Mesodermal cell (in vitro differentiated cells): ENCODE measurements around the gene CFAP97.
"Not testable (repeated sequence)": the region's sequence is repeated elsewhere in the genome, so short reads cannot be mapped to it uniquely, and the experiment has no call there.

Experiments
- H3K27ac ChIP-seq: 2 replicates; pipeline ENCODE4 v1.7.0; 2013; ENCODE audit warnings: mild to moderate bottlenecking, low read depth, low read length, moderate library complexity; ENCODE audit not compliant: severe bottlenecking
- H3K36me3 ChIP-seq: 2 replicates; pipeline ENCODE4 v1.7.1; 2013; ENCODE audit warnings: mild to moderate bottlenecking, low read length, moderate library complexity; ENCODE audit not compliant: control insufficient read depth, insufficient read depth
- H3K4me1 ChIP-seq: one replicate; pipeline ENCODE4 v1.7.1; 2013; ENCODE audit warnings: mild to moderate bottlenecking, low read length; ENCODE audit not compliant: insufficient read depth, control insufficient read depth, poor library complexity, severe bottlenecking
- H3K4me3 ChIP-seq: 2 replicates; pipeline ENCODE4 v1.7.0; 2013; ENCODE audit warnings: low read length, control low read depth, mild to moderate bottlenecking; ENCODE audit not compliant: insufficient read depth, poor library complexity, severe bottlenecking; ENCODE audit errors: extremely low read depth
- H3K9me3 ChIP-seq: 2 replicates; pipeline ENCODE4 v1.7.1; 2013; ENCODE audit warnings: mild to moderate bottlenecking, low read length, moderate library complexity; ENCODE audit not compliant: control insufficient read depth
- WGBS, 2 experiments: methylation state at CpG; one replicate each; pipeline ENCODE4 v1.1.5; 2013; ENCODE audit warnings: missing lambda C conversion rate in 2 of 2; ENCODE audit not compliant: insufficient coverage in 2 of 2; 5-methylcytosine and 5-hydroxymethylcytosine counted together

The CFAP97 gene

GRCh38 chr4:185210102-185210981 lies 6.5 kb upstream of the CFAP97 start:
- H3K27ac ChIP-seq, result peak overlapping the region; percentile 43
- no peaks in the 10 kb centered on the region for H3K9me3 ChIP-seq
- H3K36me3 ChIP-seq, result peaks cover 3% of the 10 kb centered on the region
- peak overlapping the region; percentile 73 for H3K4me3 ChIP-seq
- peaks cover 10% of the 10 kb centered on the region for H3K4me1 ChIP-seq
- 0% methylated on average over 29 to 50 of the region's 84 CpGs for WGBS, 2 experiments

- H3K9me3 ChIP-seq, H3K36me3 ChIP-seq, H3K27ac ChIP-seq, H3K4me1 ChIP-seq: not testable (repeated sequence)
- WGBS, 2 experiments, result 0% methylated on average over 9 to 30 of the region's 39 CpGs
- peak overlapping the region; percentile 73 for H3K4me3 ChIP-seq
Observed at GRCh38 chr4:185209852-185210101, 6.0 kb upstream of the CFAP97 start.

GRCh38 chr4:185209031-185209851 lies 5.4 kb upstream of the CFAP97 start, which contains the start of gene SNX25:
Gene SNX25, plus strand, starts transcription at chr4:185209598. Its CDS starts 229 bp downstream, at chr4:185209827.
- WGBS, 2 experiments, result 1 to 2% methylated on average over 45 to 65 of the region's 72 CpGs
- peak within 1 kb of the TSS; percentile 73 for H3K4me3 ChIP-seq
- H3K9me3 ChIP-seq, result no peaks in the 10 kb centered on the region
- peaks cover 3% of the 10 kb centered on the region for H3K36me3 ChIP-seq
- peaks cover 6% of the 10 kb centered on the region for H3K4me1 ChIP-seq
- H3K27ac ChIP-seq, result peak within 1 kb of the TSS; percentile 43

- H3K9me3 ChIP-seq, result no peaks in the 10 kb centered on the region
- no peak overlapping the region for H3K27ac ChIP-seq
- H3K4me3 ChIP-seq, result no peak overlapping the region
- no peaks in the 10 kb centered on the region for H3K36me3 ChIP-seq
- peaks cover 6% of the 10 kb centered on the region for H3K4me1 ChIP-seq
- WGBS, 2 experiments, result 85 to 92% methylated on average over 4 to 5 of the region's 5 CpGs
Observed at GRCh38 chr4:185207466-185207865, 3.7 kb upstream of the CFAP97 start.

DNA sequence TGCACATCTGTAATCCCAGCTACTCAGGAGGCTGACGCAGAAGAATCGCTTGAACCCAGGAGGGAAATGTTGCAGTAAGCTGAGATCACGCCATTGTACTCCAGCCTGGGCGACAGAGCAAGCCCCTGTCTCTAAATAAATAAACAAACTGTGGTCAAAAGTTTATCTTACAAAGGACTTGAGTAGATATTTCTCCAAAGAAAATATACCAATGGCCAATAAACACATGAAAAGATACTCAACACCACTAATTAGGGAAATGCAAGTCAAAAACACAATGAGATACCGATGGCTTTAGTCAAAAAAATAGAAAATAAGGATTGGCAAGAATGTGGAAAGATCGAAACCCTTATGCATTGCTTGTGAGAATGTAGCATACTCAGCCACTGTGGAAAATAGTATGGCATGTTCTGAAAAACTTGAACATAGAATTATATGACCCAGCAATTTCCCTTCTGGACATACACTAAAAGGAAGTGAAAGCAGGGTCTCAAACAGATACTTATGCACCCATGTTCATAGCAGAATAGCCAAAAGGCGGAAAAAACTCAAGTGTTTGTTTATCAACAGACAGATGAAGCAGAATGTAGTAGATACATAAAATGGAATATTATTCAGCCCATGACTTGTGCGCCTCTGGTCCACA lies 2.0 kb upstream of the CFAP97 start:
- 90 to 97% methylated on average over 4 to 5 of the region's 8 CpGs for WGBS, 2 experiments
- Histone ChIP-seq H3K9me3 (no peaks in the 10 kb centered on the region), H3K4me1 (peaks cover 4% of the 10 kb centered on the region), H3K4me3 (no peak overlapping the region), H3K36me3 (no peaks in the 10 kb centered on the region), H3K27ac (no peak overlapping the region)

DNA sequence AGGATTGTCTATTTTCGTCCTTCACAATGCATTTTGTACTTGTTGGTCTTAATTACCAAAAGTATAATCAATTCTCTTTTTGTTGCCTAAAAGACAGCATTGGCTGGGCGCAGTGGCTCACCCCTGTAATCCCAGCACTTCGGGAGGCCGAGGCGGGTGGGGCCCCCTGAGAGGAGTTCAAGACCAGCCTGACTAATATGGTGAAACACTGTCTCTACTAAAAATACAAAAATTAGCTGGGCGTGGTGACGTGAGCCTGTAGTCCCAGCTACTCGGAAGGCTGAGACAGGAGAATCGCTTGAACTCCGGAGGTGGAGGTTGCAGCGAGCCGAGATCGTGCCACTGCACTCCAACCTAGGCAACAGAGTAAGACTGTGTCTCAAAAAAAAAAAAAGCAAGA lies 1.3 kb upstream of the CFAP97 start:
- H3K27ac ChIP-seq, H3K4me1 ChIP-seq, H3K4me3 ChIP-seq, H3K9me3 ChIP-seq, H3K36me3 ChIP-seq: not testable (repeated sequence)
- 95 to 97% methylated on average over 12 of the region's 13 CpGs for WGBS, 2 experiments

GRCh38 chr4:185204238-185204910 lies 574 bp upstream of the CFAP97 start:
- H3K4me1 ChIP-seq, result peaks cover 4% of the 10 kb centered on the region
- WGBS, 2 experiments, result 100% methylated on average over 1 of the region's 14 CpGs
- peaks cover 4% of the 10 kb centered on the region for H3K36me3 ChIP-seq
- H3K4me3 ChIP-seq, result peak overlapping the region; percentile 55
- peak overlapping the region; percentile 30 for H3K27ac ChIP-seq
- H3K9me3 ChIP-seq, result no peaks in the 10 kb centered on the region

GRCh38 chr4:185202984-185203485 lies 765 bp downstream of the CFAP97 start:
- WGBS, 2 experiments, result 77 to 86% methylated on average over 5 to 6 of the region's 8 CpGs
- Histone ChIP-seq H3K27ac (peak overlapping the region; percentile 67), H3K4me3 (peak overlapping the region; percentile 55), H3K4me1 (peaks cover 4% of the 10 kb centered on the region), H3K36me3 (peaks cover 4% of the 10 kb centered on the region), H3K9me3 (no peaks in the 10 kb centered on the region)

DNA sequence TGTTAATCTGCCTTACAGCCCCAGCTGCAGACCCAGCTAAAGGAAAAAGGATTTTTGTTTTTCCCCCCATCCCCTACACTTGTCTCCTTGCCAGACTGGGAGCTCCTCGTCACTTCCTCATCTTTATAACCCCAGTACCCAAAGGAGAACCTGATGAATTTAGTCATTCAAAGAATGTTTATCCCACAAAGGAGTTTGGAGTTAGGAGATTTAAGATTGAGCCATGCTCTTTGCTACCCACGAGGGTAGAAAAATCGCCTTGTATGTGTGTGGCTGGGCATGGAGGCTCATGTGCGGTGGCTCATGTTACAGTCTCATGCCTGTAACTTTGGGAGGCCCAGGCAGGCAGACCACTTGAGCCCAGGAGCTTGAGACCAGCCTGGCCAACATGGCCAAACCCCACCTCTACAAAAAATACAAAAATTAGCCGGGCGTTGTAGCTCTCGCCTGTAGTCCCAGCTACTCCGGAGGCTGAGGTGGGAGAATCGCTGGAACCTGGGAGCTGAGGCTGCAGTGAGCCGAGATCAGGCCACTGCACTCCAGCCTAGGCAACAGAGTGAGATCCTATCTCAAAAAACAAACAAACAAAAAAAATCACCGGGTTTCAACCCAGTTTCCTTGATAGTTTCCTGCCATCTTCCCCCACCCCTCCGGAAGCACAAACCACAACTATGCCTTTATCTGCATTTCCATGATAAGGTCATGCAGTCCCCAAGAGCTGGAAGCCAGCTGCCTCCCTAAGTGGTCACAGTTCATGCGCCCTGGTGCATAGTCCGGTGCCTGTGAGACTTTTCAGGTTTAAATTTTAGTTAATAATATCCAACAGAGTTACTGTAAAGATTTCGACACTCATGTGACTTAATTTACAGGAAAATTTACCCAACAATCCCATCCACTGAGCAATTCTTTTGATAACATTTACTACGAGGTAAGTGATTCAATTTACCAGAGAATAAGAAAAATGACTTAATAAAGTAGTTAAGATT lies 1.5 kb downstream of the CFAP97 start:
- H3K27ac ChIP-seq, result peak overlapping the region; percentile 66
- WGBS, 2 experiments, result 53 to 59% methylated on average over 9 to 10 of the region's 16 CpGs
- H3K9me3 ChIP-seq, result no peaks in the 10 kb centered on the region
- H3K36me3 ChIP-seq, result peaks cover 4% of the 10 kb centered on the region
- H3K4me3 ChIP-seq, result peak overlapping the region; percentile 55
- H3K4me1 ChIP-seq, result peaks cover 4% of the 10 kb centered on the region
